GM12875 (cell line): ENCODE data around the gene ACSM6.
"Not testable (repeated sequence)": the region's sequence is repeated elsewhere in the genome, so short reads cannot be mapped to it uniquely, and the experiment has no call there.

ENCODE experiments used
- H3K4me3 ChIP-seq: one replicate; pipeline ENCODE4 v1.5.1; 2011; ENCODE audit warnings: low read depth, low read length, control low read depth
- TF ChIP-seq, protein P1 (sequence below): IDR thresholded peaks from 2 replicates; pipeline ENCODE4 v1.5.1; 2011; ENCODE audit warnings: low read depth, mild to moderate bottlenecking, control low read depth, inconsistent platforms, low read length, moderate library complexity, borderline replicate concordance; ENCODE audit not compliant: insufficient read depth

ACSM6 gene

DNA sequence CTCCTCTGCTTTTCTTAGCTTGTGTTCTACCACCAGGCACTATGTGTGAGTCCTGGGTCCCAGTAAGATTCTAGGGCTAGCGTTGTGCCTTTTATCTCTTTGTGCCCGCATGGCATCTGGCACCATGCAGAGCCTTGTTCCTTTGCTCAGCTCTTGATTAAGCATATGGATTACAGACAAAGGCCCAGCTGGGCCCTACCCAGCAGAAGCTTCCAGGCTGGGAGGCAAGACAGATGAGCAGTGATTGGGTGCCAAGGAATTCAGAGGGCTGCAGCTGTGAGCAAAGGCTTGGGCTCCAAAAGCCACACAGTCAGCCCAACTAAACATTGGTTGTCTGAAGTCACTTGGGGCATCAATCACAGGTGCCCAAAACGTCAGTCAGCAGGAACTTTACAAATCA lies 2.0 kb downstream of the ACSM6 start:
- H3K4me3 ChIP-seq, result no peak overlapping the region
- TF ChIP-seq, protein P1, sequence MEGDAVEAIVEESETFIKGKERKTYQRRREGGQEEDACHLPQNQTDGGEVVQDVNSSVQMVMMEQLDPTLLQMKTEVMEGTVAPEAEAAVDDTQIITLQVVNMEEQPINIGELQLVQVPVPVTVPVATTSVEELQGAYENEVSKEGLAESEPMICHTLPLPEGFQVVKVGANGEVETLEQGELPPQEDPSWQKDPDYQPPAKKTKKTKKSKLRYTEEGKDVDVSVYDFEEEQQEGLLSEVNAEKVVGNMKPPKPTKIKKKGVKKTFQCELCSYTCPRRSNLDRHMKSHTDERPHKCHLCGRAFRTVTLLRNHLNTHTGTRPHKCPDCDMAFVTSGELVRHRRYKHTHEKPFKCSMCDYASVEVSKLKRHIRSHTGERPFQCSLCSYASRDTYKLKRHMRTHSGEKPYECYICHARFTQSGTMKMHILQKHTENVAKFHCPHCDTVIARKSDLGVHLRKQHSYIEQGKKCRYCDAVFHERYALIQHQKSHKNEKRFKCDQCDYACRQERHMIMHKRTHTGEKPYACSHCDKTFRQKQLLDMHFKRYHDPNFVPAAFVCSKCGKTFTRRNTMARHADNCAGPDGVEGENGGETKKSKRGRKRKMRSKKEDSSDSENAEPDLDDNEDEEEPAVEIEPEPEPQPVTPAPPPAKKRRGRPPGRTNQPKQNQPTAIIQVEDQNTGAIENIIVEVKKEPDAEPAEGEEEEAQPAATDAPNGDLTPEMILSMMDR, result no peak

GRCh38 chr10:95201736-95202135 lies 7.7 kb downstream of the ACSM6 start:
- TF ChIP-seq, protein P1, result peak; percentile 17; the same call in 1 of the 2 replicates
- H3K4me3 ChIP-seq, result no peak overlapping the region

GRCh38 chr10:95202865-95203264 lies 8.8 kb downstream of the ACSM6 start:
- not testable (repeated sequence) for H3K4me3 ChIP-seq

DNA sequence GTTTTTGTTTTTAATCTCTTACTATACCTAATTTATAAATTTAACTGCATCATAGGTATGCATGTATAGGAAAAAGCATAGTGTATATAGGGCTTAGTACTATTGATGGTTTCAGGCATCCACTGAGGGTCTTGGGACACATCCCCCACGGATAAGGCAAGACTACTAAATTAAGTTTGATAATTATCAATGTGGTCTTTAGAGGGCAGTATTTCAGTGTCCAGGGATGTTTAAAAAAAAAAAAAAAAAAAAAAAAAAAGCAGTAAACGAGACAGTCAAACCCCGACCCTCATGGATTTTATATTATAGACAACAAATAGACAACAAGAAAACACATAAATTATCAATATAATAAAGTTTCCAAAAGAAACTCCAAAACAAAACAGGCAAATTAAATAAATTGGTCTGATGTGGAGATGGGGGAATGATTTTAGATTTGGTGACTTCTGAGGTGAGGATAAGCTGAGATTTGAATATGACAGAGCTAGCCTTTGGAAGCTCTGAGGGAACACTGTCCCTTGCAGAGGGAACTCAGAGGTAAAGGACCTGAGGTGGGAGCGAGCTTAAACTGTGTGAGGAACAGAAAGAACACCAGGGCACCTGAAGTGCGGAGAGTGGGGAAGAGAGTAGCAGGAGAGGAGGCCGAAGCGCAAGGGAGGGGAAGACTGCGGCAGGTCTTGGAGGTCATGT lies 14.8 kb downstream of the ACSM6 start:
- no peak overlapping the region for H3K4me3 ChIP-seq
- TF ChIP-seq, protein P1, result no peak

DNA sequence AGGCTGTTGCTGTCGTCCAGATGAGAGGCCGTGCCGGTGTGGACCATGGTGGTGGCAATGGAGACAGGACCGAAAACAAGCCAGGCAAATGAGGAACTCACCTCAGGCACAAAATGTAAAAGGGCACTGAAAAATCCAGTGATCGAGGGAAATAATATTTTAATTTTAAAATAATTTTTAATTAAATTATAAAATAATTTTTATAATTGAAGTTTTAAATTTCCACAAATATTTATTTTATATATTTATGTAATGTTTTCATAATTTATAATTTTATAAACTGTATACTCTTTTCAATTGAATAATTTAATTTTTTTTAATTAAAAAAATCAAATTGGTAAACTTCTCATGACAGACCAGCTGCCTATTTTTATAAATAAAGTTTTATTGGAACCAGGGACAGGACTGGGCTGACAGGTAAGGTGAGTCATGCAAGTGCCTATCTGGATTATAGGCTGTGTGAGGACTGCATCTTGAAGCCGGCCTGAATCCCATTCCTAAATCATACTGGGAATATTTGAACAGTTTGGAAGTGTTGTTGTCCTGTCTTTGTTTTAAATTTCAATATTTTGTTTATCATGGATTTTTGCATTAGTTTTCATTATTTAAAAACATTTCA lies 15.6 kb downstream of the ACSM6 start:
- TF ChIP-seq, protein P1, result no peak
- no peak overlapping the region for H3K4me3 ChIP-seq

GRCh38 chr10:95211606-95212279 lies 17.7 kb downstream of the ACSM6 start:
- TF ChIP-seq, protein P1, result no peak
- no peak overlapping the region for H3K4me3 ChIP-seq

DNA sequence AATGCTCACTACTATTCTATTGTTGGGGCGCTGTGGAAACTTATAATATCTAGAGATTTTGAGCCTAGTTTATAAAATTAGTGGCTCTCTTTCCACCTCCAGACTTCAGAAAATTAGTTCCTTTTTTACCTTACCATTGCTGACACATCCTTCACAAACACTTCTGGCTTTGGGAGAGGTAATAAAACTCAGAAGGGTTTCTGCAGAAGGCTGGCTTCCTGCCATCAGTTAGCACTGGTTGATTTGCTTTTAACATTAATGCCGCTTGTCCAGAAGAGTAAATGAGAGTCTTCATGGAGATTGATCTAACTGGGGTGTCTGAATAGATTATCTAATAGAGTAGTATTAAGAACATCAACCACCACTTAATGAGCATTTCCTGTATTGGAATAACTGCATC lies 20.3 kb downstream of the ACSM6 start:
- H3K4me3 ChIP-seq, result no peak overlapping the region
- TF ChIP-seq, protein P1, result no peak
